Spleen (tissue), 7 donors: Measurements from ENCODE around the gene ZNF683.

Source experiments
- POLR2AphosphoS5 ChIP-seq, 3 donors: sonication (generic); formaldehyde crosslinking; IDR thresholded peaks; one replicate each; pipeline ENCODE4 v1.5.1; 2017; ENCODE audit warnings: antibody characterized with exemption in 3 of 3
- TF ChIP-seq, protein P1 (sequence below), 11 experiments: fragments of 200-600 bp in 7 of 11; fragments of 450-650 bp in 4 of 11; sonication (generic) in 4 of 11; IDR thresholded peaks in 8 of 11; conservative IDR thresholded peaks in 3 of 11; 1 replicate in 7 of 11; 2 replicates in 4 of 11; pipeline versions ENCODE4 v1.4.0 to v1.8.0; 2016 to 2021; ENCODE audit warnings: antibody characterized with exemption in 11 of 11, inconsistent platforms in 4 of 11, mild to moderate bottlenecking in 1 of 11
- donor health status: DM: no; HTN: no; CAD: no; lungs with moderate emphysema.
- donor health status: DM: no; HTN: no; CAD: no.
- donor health status: DM: no; HTN: no; CAD: no.

DNA sequence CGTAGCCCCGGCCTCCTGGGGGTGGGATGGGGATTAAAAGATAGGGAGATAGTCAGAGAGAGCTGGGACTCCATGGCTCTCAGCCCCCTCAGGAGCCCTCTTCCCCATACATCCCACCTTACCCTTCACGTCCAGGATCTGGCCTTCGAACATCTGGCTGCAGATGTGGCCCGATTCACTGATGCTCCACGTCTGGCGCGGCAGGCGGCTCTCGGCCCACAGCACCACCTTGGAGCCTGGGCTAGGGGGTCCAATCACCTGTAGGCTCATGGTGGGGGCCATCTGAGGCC lies 50.6 kb downstream of the ZNF683 start:
- peak in 2 of 3 donors; percentile 16 to 70 for TF ChIP-seq POLR2AphosphoS5 (IDR thresholded peaks at IDR 0.05)
- TF ChIP-seq, protein P1, sequence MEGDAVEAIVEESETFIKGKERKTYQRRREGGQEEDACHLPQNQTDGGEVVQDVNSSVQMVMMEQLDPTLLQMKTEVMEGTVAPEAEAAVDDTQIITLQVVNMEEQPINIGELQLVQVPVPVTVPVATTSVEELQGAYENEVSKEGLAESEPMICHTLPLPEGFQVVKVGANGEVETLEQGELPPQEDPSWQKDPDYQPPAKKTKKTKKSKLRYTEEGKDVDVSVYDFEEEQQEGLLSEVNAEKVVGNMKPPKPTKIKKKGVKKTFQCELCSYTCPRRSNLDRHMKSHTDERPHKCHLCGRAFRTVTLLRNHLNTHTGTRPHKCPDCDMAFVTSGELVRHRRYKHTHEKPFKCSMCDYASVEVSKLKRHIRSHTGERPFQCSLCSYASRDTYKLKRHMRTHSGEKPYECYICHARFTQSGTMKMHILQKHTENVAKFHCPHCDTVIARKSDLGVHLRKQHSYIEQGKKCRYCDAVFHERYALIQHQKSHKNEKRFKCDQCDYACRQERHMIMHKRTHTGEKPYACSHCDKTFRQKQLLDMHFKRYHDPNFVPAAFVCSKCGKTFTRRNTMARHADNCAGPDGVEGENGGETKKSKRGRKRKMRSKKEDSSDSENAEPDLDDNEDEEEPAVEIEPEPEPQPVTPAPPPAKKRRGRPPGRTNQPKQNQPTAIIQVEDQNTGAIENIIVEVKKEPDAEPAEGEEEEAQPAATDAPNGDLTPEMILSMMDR (IDR thresholded peaks at IDR 0.05 in 8 of 11, conservative IDR thresholded peaks at IDR 0.05 in 3 of 11) = no peak
